H9 (cell line): ENCODE results near the gene FBLN2. TPM values are rescaled to one million over a fixed set of nuclear protein-coding genes. Genes with fewer than 3 reads are reported as not detected.

Source experiments
- DNase-seq: peaks from one replicate; pipeline ENCODE4 v3.0.0-alpha.2; 2017
- H2AFZ ChIP-seq: one replicate; pipeline ENCODE4 v1.6.1; 2013; ENCODE audit warnings: mild to moderate bottlenecking, low read length, control low read depth, moderate library complexity
- H2AK5ac ChIP-seq: 2 replicates; pipeline ENCODE4 v1.6.1; 2013; ENCODE audit warnings: low read length, control low read depth, mixed read lengths; ENCODE audit not compliant: insufficient read length
- H2BK120ac ChIP-seq: one replicate; pipeline ENCODE4 v1.6.1; 2013; ENCODE audit warnings: low read depth, mild to moderate bottlenecking, low read length, control low read depth, inconsistent platforms; ENCODE audit not compliant: poor library complexity, severe bottlenecking
- H2BK12ac ChIP-seq: 2 replicates; pipeline ENCODE4 v1.6.1; 2013; ENCODE audit warnings: low read length, control low read depth, mixed read lengths, low read depth; ENCODE audit not compliant: insufficient read length
- H2BK15ac ChIP-seq: 2 replicates; pipeline ENCODE4 v1.6.1; 2013; ENCODE audit warnings: low read depth, low read length, control low read depth
- H2BK20ac ChIP-seq: one replicate; pipeline ENCODE4 v1.6.1; 2013; ENCODE audit warnings: low read depth, mild to moderate bottlenecking, low read length, control low read depth, inconsistent platforms; ENCODE audit not compliant: poor library complexity, severe bottlenecking
- H2BK5ac ChIP-seq: 2 replicates; pipeline ENCODE4 v1.6.1; 2013; ENCODE audit warnings: low read length, control low read depth, mixed read lengths; ENCODE audit not compliant: insufficient read length
- H3K14ac ChIP-seq: 2 replicates; pipeline ENCODE4 v1.6.1; 2013; ENCODE audit warnings: low read length, control low read depth; ENCODE audit not compliant: insufficient read depth
- H3K18ac ChIP-seq: 2 replicates; pipeline ENCODE4 v1.6.1; 2013; ENCODE audit warnings: low read depth, mild to moderate bottlenecking, mixed read lengths, low read length, control low read depth; ENCODE audit not compliant: insufficient read length
- H3K23ac ChIP-seq: 2 replicates; pipeline ENCODE4 v1.6.1; 2013; ENCODE audit warnings: low read length, control low read depth, mixed read lengths, low read depth; ENCODE audit not compliant: insufficient read length
- H3K23me2 ChIP-seq: 2 replicates; pipeline ENCODE4 v1.6.1; 2013; ENCODE audit warnings: low read depth, mild to moderate bottlenecking, mixed read lengths, low read length, control low read depth; ENCODE audit not compliant: insufficient read length, poor library complexity, severe bottlenecking
- H3K27ac ChIP-seq: 2 replicates; pipeline ENCODE4 v1.5.1; 2013; ENCODE audit warnings: low read length, control low read depth, mixed read lengths, low read depth; ENCODE audit not compliant: insufficient read length
- H3K27me3 ChIP-seq: 2 replicates; pipeline ENCODE4 v1.6.1; 2013; ENCODE audit warnings: low read length, control low read depth, inconsistent platforms; ENCODE audit not compliant: insufficient read depth
- H3K4ac ChIP-seq: 2 replicates; pipeline ENCODE4 v1.6.1; 2013; ENCODE audit warnings: low read depth, mild to moderate bottlenecking, control low read depth, inconsistent platforms, low read length, moderate library complexity
- H3K4me1 ChIP-seq: 2 replicates; pipeline ENCODE4 v1.6.1; 2013; ENCODE audit warnings: low read length, control low read depth, inconsistent platforms; ENCODE audit not compliant: insufficient read depth
- H3K4me2 ChIP-seq: 2 replicates; pipeline ENCODE4 v1.6.1; 2013; ENCODE audit warnings: low read length, control low read depth, mixed read lengths; ENCODE audit not compliant: insufficient read length, insufficient read depth
- H3K56ac ChIP-seq: 2 replicates; pipeline ENCODE4 v1.6.1; 2013; ENCODE audit warnings: low read depth, mild to moderate bottlenecking, mixed read lengths, low read length, control low read depth; ENCODE audit not compliant: insufficient read length
- H3K79me1 ChIP-seq: 2 replicates; pipeline ENCODE4 v1.6.1; 2013; ENCODE audit warnings: low read depth, mild to moderate bottlenecking, moderate library complexity, low read length, control low read depth, inconsistent platforms; ENCODE audit not compliant: insufficient read depth, poor library complexity, severe bottlenecking
- H3K79me2 ChIP-seq: 2 replicates; pipeline ENCODE4 v1.6.1; 2013; ENCODE audit warnings: low read length, control low read depth, inconsistent platforms; ENCODE audit not compliant: insufficient read depth
- H3K9ac ChIP-seq: 2 replicates; pipeline ENCODE4 v1.6.1; 2013; ENCODE audit warnings: low read length, control low read depth, mixed read lengths; ENCODE audit not compliant: insufficient read length; ENCODE audit errors: extremely low read depth
- H3K9me3 ChIP-seq: one replicate; pipeline ENCODE4 v1.6.1; 2013; ENCODE audit warnings: low read depth, low read length, inconsistent platforms; ENCODE audit not compliant: control insufficient read depth
- H3T11ph ChIP-seq: one replicate; pipeline ENCODE4 v1.6.1; 2013; ENCODE audit warnings: mild to moderate bottlenecking, low read length, control low read depth, inconsistent platforms
- H4K20me1 ChIP-seq: one replicate; pipeline ENCODE4 v1.6.1; 2013; ENCODE audit not compliant: control insufficient read depth, insufficient read length, insufficient read depth
- H4K5ac ChIP-seq: 2 replicates; pipeline ENCODE4 v1.6.1; 2013; ENCODE audit warnings: low read depth, mild to moderate bottlenecking, mixed read lengths, low read length, control low read depth; ENCODE audit not compliant: insufficient read length
- H4K8ac ChIP-seq: replicated peaks from 2 replicates; pipeline ENCODE4 v1.6.1; 2013; ENCODE audit warnings: low read length, control low read depth, mixed read lengths, low read depth; ENCODE audit not compliant: insufficient read length
- H4K91ac ChIP-seq: 2 replicates; pipeline ENCODE4 v1.6.1; 2013; ENCODE audit warnings: low read depth, mild to moderate bottlenecking, moderate library complexity, mixed read lengths, low read length, control low read depth; ENCODE audit not compliant: insufficient read length
- H3K27ac Mint-ChIP-seq, 3 experiments: 2 replicates in 2 of 3; 3 replicates in 1 of 3; pipeline ENCODE4 v1.8.0; 2020 to 2021; ENCODE audit warnings: mixed read lengths in 3 of 3, mild to moderate bottlenecking in 1 of 3, moderate library complexity in 1 of 3
- H3K27me3 Mint-ChIP-seq: 2 replicates; pipeline ENCODE4 v1.8.0; 2021; ENCODE audit warnings: low read depth, mild to moderate bottlenecking, moderate library complexity, mixed read lengths
- H3K36me3 Mint-ChIP-seq, 3 experiments: 2 replicates in 2 of 3; 3 replicates in 1 of 3; pipeline ENCODE4 v1.8.0; 2020 to 2021; ENCODE audit warnings: low read depth in 3 of 3, mixed read lengths in 3 of 3; ENCODE audit not compliant: insufficient read depth in 1 of 3
- H3K4me1 Mint-ChIP-seq, 2 experiments: 2 replicates each; pipeline ENCODE4 v1.8.0; 2020; ENCODE audit warnings: mixed read lengths in 2 of 2
- H3K4me3 Mint-ChIP-seq, 2 experiments: 2 replicates in 1 of 2; 3 replicates in 1 of 2; pipeline ENCODE4 v1.8.0; 2020 to 2021; ENCODE audit warnings: mild to moderate bottlenecking in 2 of 2, mixed read lengths in 2 of 2, moderate library complexity in 1 of 2
- H3K9me3 Mint-ChIP-seq, 2 experiments: 2 replicates in 1 of 2; 3 replicates in 1 of 2; pipeline ENCODE4 v1.8.0; 2020; ENCODE audit warnings: mild to moderate bottlenecking in 2 of 2, mixed read lengths in 2 of 2, moderate library complexity in 1 of 2
- WGBS: extraction: QIAGEN DNeasy Blood & Tissue Kit; methylation state at CpG from one replicate; pipeline ENCODE4 v1.1.7; 2013; ENCODE audit warnings: missing lambda C conversion rate, low lambda C conversion rate, mixed read lengths; ENCODE audit not compliant: insufficient read length; ENCODE audit errors: extremely low coverage; 5-methylcytosine and 5-hydroxymethylcytosine counted together
- total RNA-seq: library from RNA; stranded (reverse); gene quantifications from 2 replicates; pipeline ENCODE4 v1.2.1, GENCODE V29; 2021
- TF ChIP-seq, protein P1 (sequence below): fragments of 200-600 bp; sonication (generic); conservative IDR thresholded peaks from 3 replicates; pipeline ENCODE4 v1.8.0; 2021; ENCODE audit warnings: antibody characterized with exemption, mild to moderate bottlenecking

FBLN2 gene
- total RNA-seq, 1 experiment from 2014 or later = 11.8 TPM

- TF ChIP-seq, protein P1, sequence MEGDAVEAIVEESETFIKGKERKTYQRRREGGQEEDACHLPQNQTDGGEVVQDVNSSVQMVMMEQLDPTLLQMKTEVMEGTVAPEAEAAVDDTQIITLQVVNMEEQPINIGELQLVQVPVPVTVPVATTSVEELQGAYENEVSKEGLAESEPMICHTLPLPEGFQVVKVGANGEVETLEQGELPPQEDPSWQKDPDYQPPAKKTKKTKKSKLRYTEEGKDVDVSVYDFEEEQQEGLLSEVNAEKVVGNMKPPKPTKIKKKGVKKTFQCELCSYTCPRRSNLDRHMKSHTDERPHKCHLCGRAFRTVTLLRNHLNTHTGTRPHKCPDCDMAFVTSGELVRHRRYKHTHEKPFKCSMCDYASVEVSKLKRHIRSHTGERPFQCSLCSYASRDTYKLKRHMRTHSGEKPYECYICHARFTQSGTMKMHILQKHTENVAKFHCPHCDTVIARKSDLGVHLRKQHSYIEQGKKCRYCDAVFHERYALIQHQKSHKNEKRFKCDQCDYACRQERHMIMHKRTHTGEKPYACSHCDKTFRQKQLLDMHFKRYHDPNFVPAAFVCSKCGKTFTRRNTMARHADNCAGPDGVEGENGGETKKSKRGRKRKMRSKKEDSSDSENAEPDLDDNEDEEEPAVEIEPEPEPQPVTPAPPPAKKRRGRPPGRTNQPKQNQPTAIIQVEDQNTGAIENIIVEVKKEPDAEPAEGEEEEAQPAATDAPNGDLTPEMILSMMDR = no peak
- no peaks in the 10 kb centered on the region for H3K79me1 ChIP-seq
- Mint-ChIP-seq H3K27ac (no peak overlapping the region; a peak in 1 of 7 replicates), H3K36me3 (peaks cover 0 to 2% (median 0%) of the 10 kb centered on the region in 3 experiments; a peak in 2 of 7 replicates), H3K9me3 (no peaks in the 10 kb centered on the region), H3K4me1 (peaks cover 2 to 3% of the 10 kb centered on the region in 2 experiments; a peak in 2 of 4 replicates), H3K27me3 (no peaks in the 10 kb centered on the region; the same call in 1 of the 2 replicates), H3K4me3 (no peak overlapping the region)
- no peak overlapping the region for H3K9ac ChIP-seq
- WGBS = no CpG with 5 or more reads among the region's 8 CpGs
- H3K4me2 ChIP-seq = no peak overlapping the region
- no peak overlapping the region for H2BK15ac ChIP-seq
- H4K5ac ChIP-seq = no peak overlapping the region
- H2BK120ac ChIP-seq = no peak overlapping the region
- H3K4me1 ChIP-seq = no peaks in the 10 kb centered on the region
- H3K27ac ChIP-seq = no peak overlapping the region
- H3K9me3 ChIP-seq = no peaks in the 10 kb centered on the region
- no peaks in the 10 kb centered on the region for H3K27me3 ChIP-seq
- no peak overlapping the region for H2BK12ac ChIP-seq
- H4K8ac ChIP-seq = no peak overlapping the region
- no peak overlapping the region for H3K18ac ChIP-seq
- no peak overlapping the region for H3K14ac ChIP-seq
- no peak overlapping the region for H3K4ac ChIP-seq
- H4K20me1 ChIP-seq = no peaks in the 10 kb centered on the region
- no peak for DNase-seq
- H4K91ac ChIP-seq = no peak overlapping the region
- H3K23me2 ChIP-seq = no peaks in the 10 kb centered on the region
- H2AK5ac ChIP-seq = no peak overlapping the region
- H2BK20ac ChIP-seq = no peak overlapping the region
- no peaks in the 10 kb centered on the region for H3K79me2 ChIP-seq
- H3K56ac ChIP-seq = no peak overlapping the region
- no peak overlapping the region for H2BK5ac ChIP-seq
- H3T11ph ChIP-seq = no peak overlapping the region
- no peak overlapping the region for H2AFZ ChIP-seq
- no peak overlapping the region for H3K23ac ChIP-seq
These were observed 75.8 kb downstream of the FBLN2 start for GRCh38 chr3:13624671-13625125.
